Esophagus (tissue), 2 donors: ENCODE results near the gene SIGLEC11. TPM values are rescaled to one million over a fixed set of nuclear protein-coding genes. Genes with fewer than 3 reads are reported as not detected.

ENCODE experiments used
- H3K27ac ChIP-seq, 2 donors: one replicate each; pipeline ENCODE4 v1.5.1; 2013; ENCODE audit warnings: low read depth in 2 of 2, mild to moderate bottlenecking in 2 of 2, inconsistent platforms in 1 of 2, low read length in 1 of 2, moderate library complexity in 1 of 2
- H3K27me3 ChIP-seq, 2 donors: one replicate each; pipeline ENCODE4 v1.6.1; 2013; ENCODE audit warnings: low read length in 2 of 2, control low read depth in 1 of 2, mild to moderate bottlenecking in 1 of 2; ENCODE audit not compliant: insufficient read depth in 2 of 2, control insufficient read depth in 1 of 2
- H3K36me3 ChIP-seq, 2 donors: one replicate each; pipeline ENCODE4 v1.6.1; 2013; ENCODE audit warnings: low read length in 1 of 2; ENCODE audit not compliant: control insufficient read depth in 2 of 2, insufficient read depth in 2 of 2
- H3K4me1 ChIP-seq, 2 donors: one replicate each; pipeline ENCODE4 v1.6.1; 2013; ENCODE audit warnings: low read length in 1 of 2; ENCODE audit not compliant: control insufficient read depth in 2 of 2, insufficient read depth in 2 of 2
- H3K4me3 ChIP-seq, 2 donors: one replicate each; pipeline ENCODE4 v1.5.1; 2013; ENCODE audit warnings: low read length in 2 of 2, mild to moderate bottlenecking in 2 of 2, low read depth in 1 of 2, moderate library complexity in 1 of 2
- H3K9me3 ChIP-seq, 2 donors: one replicate each; pipeline ENCODE4 v1.6.1; 2013; ENCODE audit warnings: mild to moderate bottlenecking in 2 of 2, low read depth in 1 of 2, low read length in 1 of 2, moderate library complexity in 1 of 2; ENCODE audit not compliant: control insufficient read depth in 2 of 2, insufficient read depth in 1 of 2
- WGBS, 2 donors: extraction: QIAGEN DNeasy Blood & Tissue Kit; methylation state at CpG; one replicate each; pipeline ENCODE4 v1.1.7; 2013; 5-methylcytosine and 5-hydroxymethylcytosine counted together
- polyA plus RNA-seq, 2 donors: library from polyadenylated mRNA; stranded (reverse); fragments of 200-250 nt; gene quantifications; one replicate each; pipeline ENCODE4 v1.2.3, GENCODE V29; 2013
- donor health status: healthy with polysubstance abuse.
- donor health status: Bipolar disorder and iron deficiency.

Gene SIGLEC11
- polyA plus RNA-seq, 2 donors, result 0.11 to 0.16 TPM

- H3K36me3 ChIP-seq, result peaks cover 0 to 44% of the 10 kb centered on the region in 2 donors
- no peaks in the 10 kb centered on the region for H3K9me3 ChIP-seq
- no peaks in the 10 kb centered on the region for H3K27me3 ChIP-seq
- no peaks in the 10 kb centered on the region for H3K4me1 ChIP-seq
- no peak overlapping the region for H3K4me3 ChIP-seq
- WGBS, 2 donors, result 82 to 85% methylated on average over 21 of the region's 21 CpGs
- H3K27ac ChIP-seq, result no peak overlapping the region
Measured at GRCh38 chr19:49912965-49913685, 47.8 kb downstream of the SIGLEC11 start.

GRCh38 chr19:49911381-49912145 lies 49.4 kb downstream of the SIGLEC11 start:
- Histone ChIP-seq H3K4me1 (no peaks in the 10 kb centered on the region), H3K36me3 (peaks cover 0 to 46% of the 10 kb centered on the region in 2 donors), H3K4me3 (no peak overlapping the region), H3K27ac (no peak overlapping the region), H3K9me3 (no peaks in the 10 kb centered on the region), H3K27me3 (no peaks in the 10 kb centered on the region)
- WGBS, 2 donors, result 58 to 65% methylated on average over 9 of the region's 9 CpGs

GRCh38 chr19:49910179-49910578 lies 50.8 kb downstream of the SIGLEC11 start:
- Histone ChIP-seq H3K27me3 (no peaks in the 10 kb centered on the region), H3K27ac (peak overlapping the region in 1 of 2 donors; percentile 9), H3K9me3 (no peaks in the 10 kb centered on the region), H3K36me3 (peaks cover 0 to 38% of the 10 kb centered on the region in 2 donors), H3K4me3 (no peak overlapping the region), H3K4me1 (no peaks in the 10 kb centered on the region)
- WGBS, 2 donors, result 87 to 93% methylated on average over 5 of the region's 5 CpGs

GRCh38 chr19:49908480-49909420 lies 52.2 kb downstream of the SIGLEC11 start:
- Histone ChIP-seq H3K27ac (no peak overlapping the region), H3K27me3 (no peaks in the 10 kb centered on the region), H3K4me3 (no peak overlapping the region), H3K36me3 (peaks cover 0 to 30% of the 10 kb centered on the region in 2 donors), H3K9me3 (no peaks in the 10 kb centered on the region), H3K4me1 (no peaks in the 10 kb centered on the region)
- WGBS, 2 donors, result 95 to 96% methylated on average over 36 to 37 of the region's 37 CpGs

GRCh38 chr19:49907745-49908446 lies 53.1 kb downstream of the SIGLEC11 start:
- H3K36me3 ChIP-seq, result peaks cover 0 to 30% of the 10 kb centered on the region in 2 donors

GRCh38 chr19:49906879-49907564 lies 54.0 kb downstream of the SIGLEC11 start:
- peaks cover 0 to 24% of the 10 kb centered on the region in 2 donors for H3K36me3 ChIP-seq

More at GRCh38 chr19:49907745-49908446, 53.1 kb downstream of the SIGLEC11 start:
- Histone ChIP-seq H3K4me1 (no peaks in the 10 kb centered on the region), H3K9me3 (no peaks in the 10 kb centered on the region), H3K4me3 (no peak overlapping the region), H3K27ac (no peak overlapping the region), H3K27me3 (no peaks in the 10 kb centered on the region)
- WGBS, 2 donors, result 86 to 93% methylated on average over 23 of the region's 23 CpGs

GRCh38 chr19:49904136-49904535 lies 56.8 kb downstream of the SIGLEC11 start:
- H3K4me1 ChIP-seq, result no peaks in the 10 kb centered on the region
- WGBS, 2 donors, result 57 to 59% methylated on average over 6 of the region's 6 CpGs

More at GRCh38 chr19:49906879-49907564, 54.0 kb downstream of the SIGLEC11 start:
- WGBS, 2 donors, result 91% methylated on average over 16 of the region's 16 CpGs
- Histone ChIP-seq H3K27me3 (no peaks in the 10 kb centered on the region), H3K4me1 (no peaks in the 10 kb centered on the region), H3K27ac (no peak overlapping the region), H3K9me3 (no peaks in the 10 kb centered on the region), H3K4me3 (no peak overlapping the region)

More at GRCh38 chr19:49904136-49904535, 56.8 kb downstream of the SIGLEC11 start:
- Histone ChIP-seq H3K9me3 (no peaks in the 10 kb centered on the region), H3K27me3 (no peaks in the 10 kb centered on the region), H3K27ac (no peak overlapping the region), H3K4me3 (no peak overlapping the region), H3K36me3 (peaks cover 0 to 21% of the 10 kb centered on the region in 2 donors)
